D721Med (cell line): ENCODE measurements around the gene HLA-E.
"Not testable (repeated sequence)": the region's sequence is repeated elsewhere in the genome, so short reads cannot be mapped to it uniquely, and the experiment has no call there.

Experiments
- DNase-seq: peaks from one replicate; pipeline ENCODE4 v3.0.0; 2011; ENCODE audit warnings: low spot score; ENCODE audit not compliant: insufficient read length
- FAIRE-seq: peaks from 2 replicates; lab custom pipeline; 2011; peaks lifted over from hg19 to GRCh38; lab: Jason Lieb, UNC
- TF ChIP-seq, protein P1 (sequence below): IDR thresholded peaks from 2 replicates; pipeline ENCODE4 v1.5.1; 2012; ENCODE audit warnings: mild to moderate bottlenecking, control low read depth; ENCODE audit not compliant: insufficient read depth; ENCODE audit errors: missing control alignments

HLA-E gene

DNA sequence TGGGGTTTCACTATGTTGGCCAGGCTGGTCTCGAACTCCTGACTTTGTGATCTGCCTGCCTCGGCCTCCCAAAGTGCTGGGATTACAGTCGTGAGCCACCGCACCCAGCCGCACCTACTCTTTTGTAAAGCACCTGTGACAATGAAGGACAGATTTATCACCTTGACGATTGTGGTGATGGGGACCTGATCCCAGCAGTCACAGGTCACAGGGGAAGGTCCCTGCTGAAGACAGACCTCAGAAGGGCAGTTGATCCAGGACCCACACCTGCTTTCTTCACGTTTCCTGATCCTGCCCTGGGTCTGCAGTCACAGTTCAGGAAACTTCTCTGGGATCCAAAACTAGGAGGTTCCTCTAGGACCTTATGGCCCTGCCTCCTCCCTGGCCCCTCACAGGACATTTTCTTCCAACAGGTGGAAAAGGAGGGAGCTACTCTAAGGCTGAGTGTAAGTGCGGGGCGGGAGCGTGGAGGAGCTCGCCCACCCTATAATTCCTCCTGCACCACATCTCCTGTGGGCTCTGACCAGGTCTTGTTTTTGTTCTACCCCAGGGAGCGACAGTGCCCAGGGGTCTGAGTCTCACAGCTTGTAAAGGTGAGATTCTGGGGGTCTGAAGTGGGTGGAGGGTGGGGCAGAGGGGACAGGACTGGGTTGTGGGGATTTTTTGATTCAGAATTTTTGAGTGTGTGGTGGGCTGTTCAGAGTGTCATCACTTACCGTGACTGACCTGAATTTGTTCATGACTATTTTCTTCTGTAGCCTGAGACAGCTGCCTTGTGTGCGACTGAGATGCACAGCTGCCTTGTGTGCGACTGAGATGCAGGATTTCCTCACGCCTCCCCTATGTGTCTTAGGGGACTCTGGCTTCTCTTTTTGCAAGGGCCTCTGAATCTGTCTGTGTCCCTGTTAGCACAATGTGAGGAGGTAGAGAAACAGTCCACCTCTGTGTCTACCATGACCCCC, 3.0 kb downstream of the HLA-E start:
- DNase-seq (no peak), FAIRE-seq (no peak)
- TF ChIP-seq, protein P1, sequence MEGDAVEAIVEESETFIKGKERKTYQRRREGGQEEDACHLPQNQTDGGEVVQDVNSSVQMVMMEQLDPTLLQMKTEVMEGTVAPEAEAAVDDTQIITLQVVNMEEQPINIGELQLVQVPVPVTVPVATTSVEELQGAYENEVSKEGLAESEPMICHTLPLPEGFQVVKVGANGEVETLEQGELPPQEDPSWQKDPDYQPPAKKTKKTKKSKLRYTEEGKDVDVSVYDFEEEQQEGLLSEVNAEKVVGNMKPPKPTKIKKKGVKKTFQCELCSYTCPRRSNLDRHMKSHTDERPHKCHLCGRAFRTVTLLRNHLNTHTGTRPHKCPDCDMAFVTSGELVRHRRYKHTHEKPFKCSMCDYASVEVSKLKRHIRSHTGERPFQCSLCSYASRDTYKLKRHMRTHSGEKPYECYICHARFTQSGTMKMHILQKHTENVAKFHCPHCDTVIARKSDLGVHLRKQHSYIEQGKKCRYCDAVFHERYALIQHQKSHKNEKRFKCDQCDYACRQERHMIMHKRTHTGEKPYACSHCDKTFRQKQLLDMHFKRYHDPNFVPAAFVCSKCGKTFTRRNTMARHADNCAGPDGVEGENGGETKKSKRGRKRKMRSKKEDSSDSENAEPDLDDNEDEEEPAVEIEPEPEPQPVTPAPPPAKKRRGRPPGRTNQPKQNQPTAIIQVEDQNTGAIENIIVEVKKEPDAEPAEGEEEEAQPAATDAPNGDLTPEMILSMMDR: no peak

DNA sequence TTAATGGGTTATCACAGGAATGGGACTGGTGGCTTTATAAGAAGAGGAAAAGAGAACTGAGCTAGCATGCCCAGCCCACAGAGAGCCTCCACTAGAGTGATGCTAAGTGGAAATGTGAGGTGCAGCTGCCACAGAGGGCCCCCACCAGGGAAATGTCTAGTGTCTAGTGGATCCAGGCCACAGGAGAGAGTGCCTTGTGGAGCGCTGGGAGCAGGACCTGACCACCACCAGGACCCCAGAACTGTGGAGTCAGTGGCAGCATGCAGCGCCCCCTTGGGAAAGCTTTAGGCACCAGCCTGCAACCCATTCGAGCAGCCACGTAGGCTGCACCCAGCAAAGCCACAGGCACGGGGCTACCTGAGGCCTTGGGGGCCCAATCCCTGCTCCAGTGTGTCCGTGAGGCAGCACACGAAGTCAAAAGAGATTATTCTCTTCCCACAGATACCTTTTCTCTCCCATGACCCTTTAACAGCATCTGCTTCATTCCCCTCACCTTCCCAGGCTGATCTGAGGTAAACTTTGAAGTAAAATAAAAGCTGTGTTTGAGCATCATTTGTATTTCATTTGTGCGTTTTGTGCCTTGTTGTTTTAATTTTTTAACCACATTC, 4.4 kb downstream of the HLA-E start:
- FAIRE-seq (no peak), DNase-seq (no peak)
- TF ChIP-seq, protein P1: no peak

DNA sequence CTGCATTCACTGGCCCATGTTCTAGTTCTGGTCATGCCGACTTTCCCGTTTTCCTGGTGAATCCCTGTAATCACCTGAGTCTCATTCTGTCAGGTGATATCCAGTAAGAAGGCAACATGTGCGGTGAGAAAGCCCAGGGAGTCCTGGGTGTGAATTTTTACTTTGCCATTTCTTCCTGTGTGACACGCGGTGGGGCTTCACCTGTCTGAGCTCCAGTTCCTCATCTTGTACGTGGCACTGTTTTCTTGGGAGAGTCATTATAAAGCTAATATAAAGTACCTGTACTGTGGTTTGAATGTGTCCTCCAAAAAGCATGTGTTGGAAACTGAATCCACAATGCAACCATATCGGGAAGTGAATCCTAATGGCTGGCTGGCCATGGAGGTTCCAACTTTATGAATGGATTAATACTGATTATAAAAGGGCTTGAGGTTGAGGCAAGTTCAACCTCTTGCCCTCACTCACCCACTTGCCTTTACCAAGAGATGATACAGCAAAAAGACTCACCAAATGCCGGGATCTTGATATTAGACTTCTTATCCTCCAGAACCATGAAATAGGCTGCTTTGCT, 5.1 kb downstream of the HLA-E start:
- FAIRE-seq: no peak
- no peak for DNase-seq
- TF ChIP-seq, protein P1: no peak

DNA sequence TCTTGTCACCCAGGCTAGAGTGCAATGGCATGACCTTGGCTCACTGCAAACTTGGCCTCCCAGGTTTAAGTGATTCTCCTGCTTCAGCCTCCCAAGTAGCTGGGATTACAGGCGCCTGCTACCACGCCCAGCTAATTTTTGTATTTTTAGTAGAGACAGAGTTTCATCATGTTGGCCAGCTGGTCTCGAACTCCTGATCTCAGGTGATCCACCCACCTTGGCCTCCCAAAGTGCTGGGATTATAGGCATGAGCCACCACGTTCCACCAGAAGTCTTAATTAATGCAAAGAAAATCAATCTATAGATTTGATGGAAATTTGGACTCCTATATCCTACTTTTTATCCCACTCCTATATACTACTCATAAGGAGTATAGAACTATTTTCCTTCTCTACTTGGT, 5.8 kb downstream of the HLA-E start:
- DNase-seq, FAIRE-seq: not testable (repeated sequence)

DNA sequence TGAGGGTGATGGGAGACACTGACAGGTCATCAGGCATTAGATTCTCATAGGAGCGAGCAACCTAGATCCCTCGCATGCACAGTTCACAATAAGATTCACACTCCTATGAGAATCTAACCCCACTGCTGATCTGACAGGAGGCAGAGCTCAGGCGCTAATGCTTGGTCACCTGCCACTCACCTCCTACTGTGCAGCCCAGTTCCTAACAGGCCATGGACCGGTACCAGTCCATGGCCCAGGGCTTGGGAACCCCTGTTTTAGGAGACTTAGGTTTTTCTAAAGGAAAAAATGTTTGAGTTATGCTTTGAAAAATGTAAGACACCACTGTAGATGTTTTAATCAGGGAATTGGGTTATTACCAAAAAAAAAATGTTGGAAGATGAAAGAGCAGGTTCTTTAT, 6.7 kb downstream of the HLA-E start:
- TF ChIP-seq, protein P1: no peak
- DNase-seq: no peak
- FAIRE-seq: no peak

DNA sequence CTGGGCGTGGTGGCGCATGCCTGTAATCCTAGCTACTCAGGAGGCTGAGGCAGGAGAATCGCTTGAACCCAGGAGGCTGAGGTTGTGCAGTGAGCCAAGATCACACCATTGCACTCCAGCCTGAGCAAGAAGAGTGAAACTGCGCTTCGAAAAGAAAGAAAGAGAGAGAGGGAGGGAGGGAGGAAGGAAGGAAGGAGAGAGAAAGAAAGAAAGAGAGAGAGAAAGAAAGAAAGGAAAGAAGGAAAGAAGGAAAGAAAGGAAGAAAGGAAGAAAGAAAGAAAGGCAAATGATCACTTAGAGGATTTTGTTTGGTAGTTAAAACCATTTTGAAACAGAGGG, 7.9 kb downstream of the HLA-E start:
- FAIRE-seq, DNase-seq: not testable (repeated sequence)

DNA sequence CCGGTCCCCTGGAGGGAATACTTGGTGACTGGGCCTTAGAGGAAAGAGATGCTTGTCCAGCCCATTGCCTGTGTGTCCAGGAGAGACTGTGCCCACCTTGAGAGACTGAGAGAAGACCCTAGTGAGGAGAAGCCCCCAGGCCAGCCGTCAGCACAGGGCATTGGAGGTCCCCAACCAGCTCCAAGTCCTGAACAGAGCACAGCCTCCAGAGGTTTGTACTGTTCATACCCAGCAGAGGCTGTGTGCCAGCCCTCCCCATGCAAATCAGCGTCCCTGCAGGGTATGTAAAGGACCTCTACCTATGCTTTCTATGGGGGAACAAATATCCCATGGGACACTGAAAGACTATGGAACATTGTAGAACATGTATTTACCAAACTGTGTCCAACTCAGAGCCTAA, 8.4 kb downstream of the HLA-E start:
- FAIRE-seq (no peak), DNase-seq (no peak)
- TF ChIP-seq, protein P1: no peak

DNA sequence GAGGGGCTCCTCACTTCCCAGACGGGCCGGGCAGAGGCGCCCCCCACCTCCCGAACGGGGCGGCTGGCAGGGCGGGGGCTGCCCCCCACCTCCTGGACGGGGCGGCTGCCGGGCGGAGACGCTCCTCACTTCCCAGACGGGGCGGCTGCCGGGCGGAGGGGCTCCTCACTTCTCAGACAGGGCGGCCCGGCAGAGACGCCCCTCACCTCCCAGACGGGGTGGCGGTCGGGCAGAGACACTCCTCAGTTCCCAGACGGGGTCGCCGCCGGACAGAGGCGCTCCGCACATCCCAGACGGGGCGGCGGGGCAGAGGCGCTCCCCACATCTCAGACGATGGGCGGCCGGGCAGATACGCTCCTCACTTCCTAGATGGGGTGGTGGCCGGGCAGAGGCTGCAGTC, 9.4 kb downstream of the HLA-E start:
- FAIRE-seq, DNase-seq: not testable (repeated sequence)
